Keratinocyte (primary cell): ENCODE results near the gene DHRS4. TPM values are rescaled to one million over a fixed set of nuclear protein-coding genes. Genes with fewer than 3 reads are reported as not detected.

Experiments used
- DNase-seq: peaks from one replicate; pipeline ENCODE4 v3.0.0-alpha.2; 2011; ENCODE audit warnings: low read depth, missing footprints, low spot score
- FAIRE-seq: peaks from 2 replicates; lab custom pipeline; 2011; peaks lifted over from hg19 to GRCh38; lab: Jason Lieb, UNC
- H2AFZ ChIP-seq: 2 replicates; pipeline ENCODE4 v1.6.0; 2012; ENCODE audit warnings: low read length, control low read depth, inconsistent platforms; ENCODE audit not compliant: control insufficient read depth
- H3K27ac ChIP-seq: 2 replicates; pipeline ENCODE4 v1.5.1; 2011; ENCODE audit warnings: low read length; ENCODE audit not compliant: control insufficient read depth, insufficient read depth
- H3K27me3 ChIP-seq: 3 replicates; pipeline ENCODE4 v1.6.0; 2011; ENCODE audit warnings: low read length; ENCODE audit not compliant: control insufficient read depth, insufficient read depth; ENCODE audit errors: extremely low read depth
- H3K36me3 ChIP-seq, 2 experiments: 2 replicates in 1 of 2; 3 replicates in 1 of 2; pipeline ENCODE4 v1.5.1; 2011; ENCODE audit warnings: low read length in 2 of 2, mild to moderate bottlenecking in 1 of 2; ENCODE audit not compliant: control insufficient read depth in 2 of 2, insufficient read depth in 2 of 2; ENCODE audit errors: extremely low read depth in 1 of 2
- H3K4me1 ChIP-seq: 3 replicates; pipeline ENCODE4 v1.5.1; 2011; ENCODE audit warnings: low read length; ENCODE audit not compliant: control insufficient read depth, insufficient read depth; ENCODE audit errors: extremely low read depth
- H3K4me2 ChIP-seq: 3 replicates; pipeline ENCODE4 v1.6.0; 2011; ENCODE audit warnings: low read depth, low read length; ENCODE audit not compliant: control insufficient read depth, insufficient read depth; ENCODE audit errors: extremely low read depth
- H3K4me3 ChIP-seq, 3 experiments: fragments of 200-600 bp in 1 of 3; sonication (generic) in 1 of 3; 2 replicates in 2 of 3; 3 replicates in 1 of 3; pipeline ENCODE4 v1.5.1; 2011 to 2016; ENCODE audit warnings: low read length in 3 of 3, mild to moderate bottlenecking in 3 of 3, control low read depth in 2 of 3, inconsistent platforms in 1 of 3, low read depth in 1 of 3, mixed read lengths in 1 of 3, mixed run types in 1 of 3, moderate library complexity in 1 of 3; ENCODE audit not compliant: control insufficient read depth in 2 of 3, insufficient read depth in 2 of 3; ENCODE audit errors: extremely low read depth in 1 of 3
- H3K79me2 ChIP-seq: 2 replicates; pipeline ENCODE4 v1.6.0; 2012; ENCODE audit warnings: low read length; ENCODE audit not compliant: control insufficient read depth, insufficient read depth
- H3K9ac ChIP-seq: 3 replicates; pipeline ENCODE4 v1.6.0; 2011; ENCODE audit warnings: low read length; ENCODE audit not compliant: control insufficient read depth, insufficient read depth; ENCODE audit errors: extremely low read depth
- H3K9me1 ChIP-seq: 3 replicates; pipeline ENCODE4 v1.6.0; 2011; ENCODE audit warnings: low read length; ENCODE audit not compliant: control insufficient read depth, insufficient read depth; ENCODE audit errors: extremely low read depth
- H3K9me3 ChIP-seq: 2 replicates; pipeline ENCODE4 v1.5.1; 2012; ENCODE audit warnings: low read depth, low read length; ENCODE audit not compliant: control insufficient read depth
- H4K20me1 ChIP-seq: 3 replicates; pipeline ENCODE4 v1.6.0; 2011; ENCODE audit warnings: low read length; ENCODE audit not compliant: control insufficient read depth, insufficient read depth; ENCODE audit errors: extremely low read depth
- EZH2 ChIP-seq: IDR thresholded peaks from one replicate; pipeline ENCODE4 v1.6.1; 2012; ENCODE audit warnings: inconsistent platforms, mild to moderate bottlenecking, low read length, moderate library complexity
- dilution Hi-C: fragments of 300-500 bp; cut with MboI; formaldehyde crosslinking; loops from one replicate; pipeline ENCODE4 v1.7.0; 2020; ENCODE audit warnings: low sequenced_read_pairs; ENCODE audit not compliant: extremely low pct_ligation_motif_present
- polyA plus RNA-seq, 5 experiments: library from polyadenylated mRNA; depleted of rRNA in 3 of 5; stranded (reverse) in 3 of 5; stranded (forward) in 1 of 5; unstranded in 1 of 5; fragments of >200 nt; gene quantifications; 1 replicate in 1 of 5; 2 replicates in 3 of 5; 3 replicates in 1 of 5; pipeline versions ENCODE4 v1.2.1 to v1.2.3, GENCODE V29; 2011 to 2012; ENCODE audit warnings: missing spikeins in 2 of 5, low read depth in 1 of 5, low replicate concordance in 1 of 5
- TF ChIP-seq, protein P1 (sequence below), 3 experiments: IDR thresholded peaks in 1 of 3; conservative IDR thresholded peaks in 1 of 3; optimal IDR thresholded peaks in 1 of 3; 2 replicates in 2 of 3; 3 replicates in 1 of 3; pipeline versions ENCODE3 to v1.5.1; 2011; ENCODE audit warnings: low read length in 3 of 3, mild to moderate bottlenecking in 3 of 3, moderate library complexity in 2 of 3, control low read depth in 1 of 3, inconsistent platforms in 1 of 3; ENCODE audit not compliant: insufficient read depth in 2 of 3; ENCODE audit errors: extremely low read depth in 1 of 3

The DHRS4 gene
- polyA plus RNA-seq, 1 donor (not counting 4 experiments of a cell fraction or from before 2014, with no cell fraction given) = 22.8 TPM

DNA sequence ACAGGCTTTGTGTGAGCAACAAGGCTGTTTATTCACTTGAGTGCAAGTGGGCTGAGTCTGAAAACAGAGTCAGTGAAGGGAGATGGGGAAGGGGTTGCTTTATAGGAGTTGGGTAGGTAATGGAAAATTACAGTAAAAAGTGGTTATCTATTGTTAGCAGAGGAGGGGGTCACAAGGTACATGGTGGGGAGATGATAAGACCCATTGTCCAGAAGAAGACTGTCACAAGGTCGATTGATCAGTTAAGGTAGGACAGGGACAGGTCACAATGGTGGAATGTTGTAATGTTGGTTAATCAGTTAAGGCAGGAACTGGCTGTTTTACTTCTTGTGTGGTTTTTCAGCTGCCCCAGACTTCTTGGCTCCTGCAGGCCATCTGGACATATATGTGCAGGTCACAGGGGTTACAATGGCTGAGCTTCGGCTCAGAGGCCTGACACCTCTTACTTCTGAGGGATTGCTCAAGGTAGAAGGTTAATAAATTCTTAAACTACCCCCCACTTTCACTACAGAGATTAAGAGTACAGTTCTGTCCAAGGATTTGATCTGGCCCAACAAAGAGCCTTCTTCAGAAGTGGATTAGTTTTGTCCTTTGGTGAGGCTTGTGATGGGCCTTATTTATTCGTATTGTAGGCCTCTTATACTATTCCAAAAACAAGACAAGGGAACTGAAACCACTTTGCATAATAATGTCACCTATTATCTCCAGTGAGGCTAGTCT lies 13.8 kb upstream of the DHRS4 start:
- H3K9ac ChIP-seq = no peak overlapping the region
- no peak for FAIRE-seq

DNA sequence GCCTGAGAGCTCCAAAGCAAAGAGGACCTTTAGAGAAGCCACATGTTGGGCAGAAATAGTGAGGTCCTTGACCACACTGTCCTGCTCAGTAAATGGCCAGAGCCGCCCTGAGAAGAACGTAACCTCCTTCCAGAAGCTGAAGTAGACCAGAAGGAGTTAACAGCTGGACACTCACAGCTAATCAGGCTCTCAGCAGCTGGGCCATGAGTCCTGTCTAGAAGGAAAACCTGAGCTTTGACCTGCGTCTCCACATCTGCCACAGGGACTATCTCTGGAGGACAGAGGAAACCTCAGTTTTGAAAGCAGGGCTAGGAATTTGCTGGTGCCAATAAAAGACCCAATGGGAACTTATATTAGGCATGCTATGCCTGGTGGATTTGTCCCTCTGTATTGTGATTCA lies 12.3 kb upstream of the DHRS4 start:
- Histone ChIP-seq H4K20me1 (no peaks in the 10 kb centered on the region), H3K4me3 (no peak overlapping the region), H3K4me2 (no peak overlapping the region), H3K9me1 (no peaks in the 10 kb centered on the region), H3K36me3 (peaks cover 0 to 4% of the 10 kb centered on the region in 2 experiments), H3K79me2 (no peaks in the 10 kb centered on the region), H3K27me3 (no peaks in the 10 kb centered on the region), H3K9me3 (no peaks in the 10 kb centered on the region), H3K4me1 (no peaks in the 10 kb centered on the region), H3K27ac (no peak overlapping the region), H2AFZ (no peak overlapping the region), H3K9ac (no peak overlapping the region)
- DNase-seq (no peak), FAIRE-seq (no peak)
- TF ChIP-seq EZH2 = no peak
- TF ChIP-seq, protein P1, sequence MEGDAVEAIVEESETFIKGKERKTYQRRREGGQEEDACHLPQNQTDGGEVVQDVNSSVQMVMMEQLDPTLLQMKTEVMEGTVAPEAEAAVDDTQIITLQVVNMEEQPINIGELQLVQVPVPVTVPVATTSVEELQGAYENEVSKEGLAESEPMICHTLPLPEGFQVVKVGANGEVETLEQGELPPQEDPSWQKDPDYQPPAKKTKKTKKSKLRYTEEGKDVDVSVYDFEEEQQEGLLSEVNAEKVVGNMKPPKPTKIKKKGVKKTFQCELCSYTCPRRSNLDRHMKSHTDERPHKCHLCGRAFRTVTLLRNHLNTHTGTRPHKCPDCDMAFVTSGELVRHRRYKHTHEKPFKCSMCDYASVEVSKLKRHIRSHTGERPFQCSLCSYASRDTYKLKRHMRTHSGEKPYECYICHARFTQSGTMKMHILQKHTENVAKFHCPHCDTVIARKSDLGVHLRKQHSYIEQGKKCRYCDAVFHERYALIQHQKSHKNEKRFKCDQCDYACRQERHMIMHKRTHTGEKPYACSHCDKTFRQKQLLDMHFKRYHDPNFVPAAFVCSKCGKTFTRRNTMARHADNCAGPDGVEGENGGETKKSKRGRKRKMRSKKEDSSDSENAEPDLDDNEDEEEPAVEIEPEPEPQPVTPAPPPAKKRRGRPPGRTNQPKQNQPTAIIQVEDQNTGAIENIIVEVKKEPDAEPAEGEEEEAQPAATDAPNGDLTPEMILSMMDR (optimal IDR thresholded peaks at IDR 0.05 in 1 of 3, IDR thresholded peaks at IDR 0.05 in 1 of 3, conservative IDR thresholded peaks at IDR 0.05 in 1 of 3; ENCODE audit: extremely low read depth in 1 of 3, insufficient read depth in 2 of 3, low read length in 3 of 3) = no peak
- dilution Hi-C loops = no loop called here

More for the DNA sequence above, 13.8 kb upstream of the DHRS4 start:
- Histone ChIP-seq H3K9me3 (no peaks in the 10 kb centered on the region), H4K20me1 (no peaks in the 10 kb centered on the region), H3K79me2 (no peaks in the 10 kb centered on the region), H3K36me3 (peaks cover 0 to 4% of the 10 kb centered on the region in 2 experiments), H2AFZ (no peak overlapping the region), H3K27ac (no peak overlapping the region), H3K27me3 (no peaks in the 10 kb centered on the region), H3K4me3 (no peak overlapping the region), H3K4me2 (no peak overlapping the region), H3K9me1 (no peaks in the 10 kb centered on the region), H3K4me1 (no peaks in the 10 kb centered on the region)
- dilution Hi-C loops = no loop called here
- no peak for DNase-seq
- TF ChIP-seq EZH2 = no peak
- TF ChIP-seq, protein P1 (optimal IDR thresholded peaks at IDR 0.05 in 1 of 3, IDR thresholded peaks at IDR 0.05 in 1 of 3, conservative IDR thresholded peaks at IDR 0.05 in 1 of 3; ENCODE audit: extremely low read depth in 1 of 3, insufficient read depth in 2 of 3, low read length in 3 of 3) = no peak
